Nephron progenitor cell (in vitro differentiated cells): ENCODE data around the gene CTSC.
"Not testable (repeated sequence)": the region's sequence is repeated elsewhere in the genome, so short reads cannot be mapped to it uniquely, and the experiment has no call there.

Experiments used
- DNase-seq: peaks from one replicate; pipeline ENCODE4 v3.0.0; 2021
- H3K27ac Mint-ChIP-seq: 2 replicates; pipeline ENCODE4 v1.8.0; 2021; ENCODE audit warnings: mild to moderate bottlenecking, moderate library complexity, mixed read lengths
- H3K27me3 Mint-ChIP-seq: 2 replicates; pipeline ENCODE4 v1.8.0; 2021; ENCODE audit warnings: mild to moderate bottlenecking, low read depth, mixed read lengths; ENCODE audit not compliant: poor library complexity
- H3K36me3 Mint-ChIP-seq: 2 replicates; pipeline ENCODE4 v1.8.0; 2021; ENCODE audit warnings: low read depth, mixed read lengths
- H3K4me1 Mint-ChIP-seq: 2 replicates; pipeline ENCODE4 v1.8.0; 2021; ENCODE audit warnings: mixed read lengths
- H3K4me3 Mint-ChIP-seq: 2 replicates; pipeline ENCODE4 v1.8.0; 2021; ENCODE audit warnings: mild to moderate bottlenecking, moderate library complexity, mixed read lengths
- H3K9me3 Mint-ChIP-seq: 2 replicates; pipeline ENCODE4 v1.8.0; 2021; ENCODE audit warnings: mild to moderate bottlenecking, moderate library complexity, mixed read lengths
- TF ChIP-seq, protein P1 (sequence below): fragments of 200-600 bp; sonication (generic); IDR thresholded peaks from 2 replicates; pipeline ENCODE4 v1.5.0; 2021; ENCODE audit warnings: antibody characterized with exemption

Gene CTSC

DNA sequence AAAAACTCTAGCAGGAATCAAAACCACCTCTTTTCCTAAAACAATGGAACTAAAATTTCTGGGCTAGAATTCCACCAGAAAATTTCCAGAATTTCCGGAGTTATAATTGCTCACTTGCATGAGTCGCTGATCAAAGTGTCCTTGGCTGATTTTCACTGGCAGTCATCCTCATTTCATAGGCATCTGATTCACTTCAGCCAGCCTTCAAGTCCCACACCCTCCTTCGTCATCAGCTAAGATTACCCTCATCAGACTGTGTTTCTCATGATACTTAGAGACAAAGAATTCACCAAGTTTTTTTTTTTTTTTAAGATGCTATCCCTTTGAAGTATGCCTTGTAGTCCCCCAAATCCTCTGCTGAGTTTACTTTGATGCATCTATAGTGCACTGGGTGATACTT lies 90.8 kb downstream of the CTSC start:
- peaks cover 8% of the 10 kb centered on the region for H3K36me3 Mint-ChIP-seq
- H3K9me3 Mint-ChIP-seq, result peaks cover 31% of the 10 kb centered on the region
- TF ChIP-seq, protein P1, sequence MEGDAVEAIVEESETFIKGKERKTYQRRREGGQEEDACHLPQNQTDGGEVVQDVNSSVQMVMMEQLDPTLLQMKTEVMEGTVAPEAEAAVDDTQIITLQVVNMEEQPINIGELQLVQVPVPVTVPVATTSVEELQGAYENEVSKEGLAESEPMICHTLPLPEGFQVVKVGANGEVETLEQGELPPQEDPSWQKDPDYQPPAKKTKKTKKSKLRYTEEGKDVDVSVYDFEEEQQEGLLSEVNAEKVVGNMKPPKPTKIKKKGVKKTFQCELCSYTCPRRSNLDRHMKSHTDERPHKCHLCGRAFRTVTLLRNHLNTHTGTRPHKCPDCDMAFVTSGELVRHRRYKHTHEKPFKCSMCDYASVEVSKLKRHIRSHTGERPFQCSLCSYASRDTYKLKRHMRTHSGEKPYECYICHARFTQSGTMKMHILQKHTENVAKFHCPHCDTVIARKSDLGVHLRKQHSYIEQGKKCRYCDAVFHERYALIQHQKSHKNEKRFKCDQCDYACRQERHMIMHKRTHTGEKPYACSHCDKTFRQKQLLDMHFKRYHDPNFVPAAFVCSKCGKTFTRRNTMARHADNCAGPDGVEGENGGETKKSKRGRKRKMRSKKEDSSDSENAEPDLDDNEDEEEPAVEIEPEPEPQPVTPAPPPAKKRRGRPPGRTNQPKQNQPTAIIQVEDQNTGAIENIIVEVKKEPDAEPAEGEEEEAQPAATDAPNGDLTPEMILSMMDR, result no peak
- H3K27me3 Mint-ChIP-seq, result no peaks in the 10 kb centered on the region
- no peak overlapping the region for H3K27ac Mint-ChIP-seq
- no peaks in the 10 kb centered on the region for H3K4me1 Mint-ChIP-seq
- H3K4me3 Mint-ChIP-seq, result no peak overlapping the region
- DNase-seq, result no peak

DNA sequence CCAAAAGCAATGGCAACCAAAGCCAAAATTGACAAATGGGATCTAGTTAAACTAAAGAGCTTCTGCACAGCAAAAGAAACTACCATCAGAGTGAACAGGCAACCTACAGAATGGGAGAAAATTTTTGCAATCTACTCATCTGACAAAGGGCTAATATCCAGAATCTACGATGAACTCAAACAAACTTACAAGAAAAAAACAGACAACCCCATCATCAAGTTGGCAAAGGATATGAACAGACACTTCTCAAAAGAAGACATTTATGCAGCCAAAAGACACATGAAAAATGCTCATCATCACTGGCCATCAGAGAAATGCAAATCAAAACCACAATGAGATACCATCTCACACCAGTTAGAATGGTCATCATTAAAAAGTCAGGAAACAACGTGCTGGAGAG lies 92.0 kb downstream of the CTSC start:
- H3K9me3 Mint-ChIP-seq, result peaks cover 36% of the 10 kb centered on the region
- H3K27me3 Mint-ChIP-seq, H3K4me1 Mint-ChIP-seq, DNase-seq, H3K27ac Mint-ChIP-seq, H3K4me3 Mint-ChIP-seq: not testable (repeated sequence)
- peaks cover 11% of the 10 kb centered on the region for H3K36me3 Mint-ChIP-seq
